Stimulated activated CD4-positive, alpha-beta T cell treated with anti-CD3 and anti-CD28 coated beads, TNF-alpha, amount 100 ng/mL, for 4 hours (primary cell): ENCODE measurements around the gene PTTG1IP.

Source experiments
- DNase-seq, 3 experiments: peaks; one replicate each; pipeline ENCODE4 v3.0.0-alpha.2; 2020; ENCODE audit warnings: low read depth in 3 of 3

Gene PTTG1IP

GRCh38 chr21:44909719-44910118 is 36.2 kb upstream of the PTTG1IP start:
- DNase-seq = no peak

- no peak for DNase-seq
These were observed 35.4 kb upstream of the PTTG1IP start for GRCh38 chr21:44908908-44909307.

GRCh38 chr21:44907966-44908895 is 34.7 kb upstream of the PTTG1IP start:
- no peak for DNase-seq

GRCh38 chr21:44907225-44907965 is 33.9 kb upstream of the PTTG1IP start:
- no peak for DNase-seq

GRCh38 chr21:44905728-44906090 is 32.2 kb upstream of the PTTG1IP start:
- no peak for DNase-seq

- DNase-seq = no peak
These were observed 31.7 kb upstream of the PTTG1IP start for GRCh38 chr21:44905016-44905727.

GRCh38 chr21:44904141-44904923 is 30.8 kb upstream of the PTTG1IP start:
- no peak for DNase-seq

- no peak for DNase-seq
These were observed 30.2 kb upstream of the PTTG1IP start for GRCh38 chr21:44903689-44904088.

GRCh38 chr21:44903050-44903685 is 29.7 kb upstream of the PTTG1IP start:
- DNase-seq = no peak

- no peak for DNase-seq
These were observed 29.0 kb upstream of the PTTG1IP start for GRCh38 chr21:44902268-44903049.

- DNase-seq = no peak
These were observed 28.0 kb upstream of the PTTG1IP start for GRCh38 chr21:44901391-44902074.

- DNase-seq = no peak
These were observed 27.2 kb upstream of the PTTG1IP start for GRCh38 chr21:44900559-44901251.

GRCh38 chr21:44899768-44900558 is 26.5 kb upstream of the PTTG1IP start:
- DNase-seq = no peak

- no peak for DNase-seq
These were observed 25.6 kb upstream of the PTTG1IP start for GRCh38 chr21:44898851-44899767.

- DNase-seq = no peak
These were observed 24.6 kb upstream of the PTTG1IP start for GRCh38 chr21:44898011-44898488.

- no peak for DNase-seq
These were observed 24.0 kb upstream of the PTTG1IP start for GRCh38 chr21:44897326-44898010.
